Tibial nerve (tissue), 4 donors: ENCODE measurements around the gene MAGI1. TPM values are rescaled to one million over a fixed set of nuclear protein-coding genes. Genes with fewer than 3 reads are reported as not detected.

Experiments used
- DNase-seq, 2 donors: peaks; one replicate each; pipeline ENCODE4 v3.0.0-alpha.2; 2019; ENCODE audit warnings: low spot score in 2 of 2
- H3K27ac ChIP-seq, 4 donors: fragments of 200-600 bp; sonication (generic) in 3 of 4; one replicate each; pipeline ENCODE4 v1.5.1; 2017 to 2019; ENCODE audit warnings: mild to moderate bottlenecking in 1 of 4
- H3K27me3 ChIP-seq, 2 donors: fragments of 200-600 bp; sonication (generic) in 1 of 2; one replicate each; pipeline versions ENCODE4 v1.5.1 to v1.6.0; 2017 to 2019
- H3K36me3 ChIP-seq, 3 donors: fragments of 200-600 bp; sonication (generic); one replicate each; pipeline ENCODE4 v1.5.1; 2018 to 2019
- H3K4me1 ChIP-seq, 4 donors: fragments of 200-600 bp; sonication (generic) in 3 of 4; one replicate each; pipeline ENCODE4 v1.5.1; 2017 to 2019
- H3K4me3 ChIP-seq, 4 donors: fragments of 200-600 bp; sonication (generic) in 3 of 4; one replicate each; pipeline ENCODE4 v1.5.1; 2017 to 2019; ENCODE audit warnings: mild to moderate bottlenecking in 1 of 4, moderate library complexity in 1 of 4
- H3K9me3 ChIP-seq, 4 donors: fragments of 200-600 bp; sonication (generic) in 3 of 4; one replicate each; pipeline ENCODE4 v1.5.1; 2017 to 2019
- CTCF ChIP-seq, 5 experiments: fragments of 200-600 bp in 3 of 5; fragments of 450-650 bp in 2 of 5; sonication (generic) in 3 of 5; IDR thresholded peaks; one replicate each; pipeline ENCODE4 v1.5.1; 2016 to 2019; ENCODE audit warnings: antibody characterized with exemption in 5 of 5, mild to moderate bottlenecking in 3 of 5, moderate library complexity in 2 of 5
- EP300 ChIP-seq, 2 donors: sonication (generic); formaldehyde crosslinking; IDR thresholded peaks; one replicate each; pipeline ENCODE4 v1.6.1; 2017; ENCODE audit warnings: antibody characterized with exemption in 2 of 2, mild to moderate bottlenecking in 1 of 2
- POLR2A ChIP-seq, 2 donors: fragments of 450-650 bp; IDR thresholded peaks; one replicate each; pipeline ENCODE4 v1.6.1; 2017; ENCODE audit warnings: antibody characterized with exemption in 2 of 2, mild to moderate bottlenecking in 2 of 2, moderate library complexity in 2 of 2
- WGBS, 2 donors: methylation state at CpG; one replicate each; pipeline ENCODE4 v1.1.5; 2018; 5-methylcytosine and 5-hydroxymethylcytosine counted together
- small RNA-seq: library from RNA; depleted of rRNA; stranded (forward); fragments of <200 nt; gene quantifications from one replicate; pipeline ENCODE3, GENCODE V24; 2016
- total RNA-seq, 4 donors: library from RNA; depleted of rRNA; stranded (reverse); fragments of >200 nt; gene quantifications; one replicate each; pipeline ENCODE4 v1.1.0, GENCODE V29; 2016

MAGI1 gene
- total RNA-seq, 4 donors from 2014 or later, result 30.6 to 52.8 (median 36.1) TPM

- DNase-seq, result no peak
- no peaks in the 10 kb centered on the region for H3K27me3 ChIP-seq
- peaks cover 0 to 7% (median 0%) of the 10 kb centered on the region in 4 donors for H3K9me3 ChIP-seq
- WGBS, 2 donors, result 77 to 84% methylated on average over 2 of the region's 2 CpGs
- peaks cover 0 to 3% (median 0%) of the 10 kb centered on the region in 4 donors for H3K4me1 ChIP-seq
- no peak overlapping the region for H3K27ac ChIP-seq
- H3K4me3 ChIP-seq, result no peak overlapping the region
- TF ChIP-seq POLR2A (IDR thresholded peaks at IDR 0.05) (no peak), CTCF (IDR thresholded peaks at IDR 0.05) (no peak), EP300 (IDR thresholded peaks at IDR 0.05) (no peak)
- H3K36me3 ChIP-seq, result no peaks in the 10 kb centered on the region
These were observed 725.1 kb downstream of the MAGI1 start for GRCh38 chr3:65313666-65314065.

DNA sequence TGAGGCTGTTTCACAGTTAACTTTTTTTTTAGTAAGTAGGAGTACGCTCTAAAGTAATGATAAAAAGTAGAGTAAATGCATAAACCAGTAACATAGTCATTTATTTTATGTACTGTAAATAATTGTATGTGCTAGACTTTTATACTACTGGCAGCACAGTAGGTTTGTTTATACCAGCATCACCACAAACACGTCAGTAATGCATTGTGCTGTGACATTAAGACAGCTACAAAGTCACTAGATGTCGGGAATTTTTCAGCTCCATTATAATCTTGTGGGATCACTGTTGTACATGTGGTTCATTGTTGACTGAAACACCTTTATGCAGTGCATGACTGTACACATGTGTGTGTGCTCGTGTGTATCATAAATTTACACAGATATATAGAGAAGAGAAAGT lies 732.9 kb downstream of the MAGI1 start:
- Histone ChIP-seq H3K9me3 (no peaks in the 10 kb centered on the region), H3K27ac (no peak overlapping the region), H3K4me3 (no peak overlapping the region), H3K4me1 (no peaks in the 10 kb centered on the region), H3K27me3 (no peaks in the 10 kb centered on the region), H3K36me3 (no peaks in the 10 kb centered on the region)
- WGBS, 2 donors, result 74 to 78% methylated on average over 4 of the region's 4 CpGs
- TF ChIP-seq CTCF (IDR thresholded peaks at IDR 0.05), result no peak
- no peak for DNase-seq

Small RNA genes within 50 kb of the gene (small RNA-seq; reads per million reads assigned to genes)
- gene RF00019, result not detected

Other genes starting within 250 kb of the MAGI1 start
- gene SLC25A26, start 182.1 kb upstream of the MAGI1 start, total RNA-seq, result 10 to 100 TPM; 20.1 to 44.4 (median 23.2) TPM